Brain microvascular endothelial cell (primary cell): ENCODE data around the gene CEBPZOS.

Experiments used
- DNase-seq: peaks from one replicate; pipeline ENCODE4 v3.0.0-alpha.2; 2020
- H3K27ac ChIP-seq: fragments of 250-450 bp; sonication (Bioruptor Pico); 2 replicates; pipeline ENCODE4 v1.5.1; 2020; ENCODE audit warnings: mild to moderate bottlenecking, moderate library complexity
- H3K27me3 ChIP-seq: fragments of 250-450 bp; sonication (Bioruptor Pico); replicated peaks from 2 replicates; pipeline ENCODE4 v1.5.1; 2020; ENCODE audit warnings: mild to moderate bottlenecking
- H3K36me3 ChIP-seq: fragments of 250-450 bp; sonication (Bioruptor Pico); replicated peaks from 2 replicates; pipeline ENCODE4 v1.5.1; 2020; ENCODE audit warnings: mild to moderate bottlenecking
- H3K4me3 ChIP-seq: 2 replicates; pipeline ENCODE4 v1.5.1; 2011; ENCODE audit warnings: low read depth, mild to moderate bottlenecking, control low read depth, low read length, moderate library complexity
- in situ Hi-C: cut with HindIII; loops from 2 replicates; pipeline ENCODE4 v1.10.0; 2017; ENCODE audit warnings: low sequenced_read_pairs, low pct_ligation_motif_present
- TF ChIP-seq, protein P1 (sequence below): IDR thresholded peaks from 2 replicates; pipeline ENCODE4 v1.5.1; 2011; ENCODE audit warnings: low read depth, mild to moderate bottlenecking, moderate library complexity, low read length, control low read depth, inconsistent platforms; ENCODE audit errors: missing control alignments

The CEBPZOS gene

DNA sequence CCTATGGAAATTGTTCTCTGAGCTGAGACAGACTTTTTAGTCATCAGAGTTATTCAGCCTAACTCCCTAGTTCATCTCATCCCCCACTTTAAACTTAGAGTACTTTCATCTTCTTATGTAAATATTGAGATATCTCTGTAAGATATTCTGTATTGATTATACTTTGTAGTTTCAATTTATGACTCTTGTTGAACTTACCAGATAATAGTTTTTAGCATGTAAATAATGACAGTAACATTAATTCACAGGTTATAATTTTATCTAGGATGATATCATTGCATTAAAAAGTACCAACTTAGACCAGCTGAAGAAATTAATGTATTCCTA, 24.7 kb upstream of the CEBPZOS start:
- DNase-seq: no peak
- in situ Hi-C loops: no loop called here
- H3K27ac ChIP-seq: no peak overlapping the region
- H3K4me3 ChIP-seq: no peak overlapping the region
- H3K36me3 ChIP-seq: no peaks in the 10 kb centered on the region
- TF ChIP-seq, protein P1, sequence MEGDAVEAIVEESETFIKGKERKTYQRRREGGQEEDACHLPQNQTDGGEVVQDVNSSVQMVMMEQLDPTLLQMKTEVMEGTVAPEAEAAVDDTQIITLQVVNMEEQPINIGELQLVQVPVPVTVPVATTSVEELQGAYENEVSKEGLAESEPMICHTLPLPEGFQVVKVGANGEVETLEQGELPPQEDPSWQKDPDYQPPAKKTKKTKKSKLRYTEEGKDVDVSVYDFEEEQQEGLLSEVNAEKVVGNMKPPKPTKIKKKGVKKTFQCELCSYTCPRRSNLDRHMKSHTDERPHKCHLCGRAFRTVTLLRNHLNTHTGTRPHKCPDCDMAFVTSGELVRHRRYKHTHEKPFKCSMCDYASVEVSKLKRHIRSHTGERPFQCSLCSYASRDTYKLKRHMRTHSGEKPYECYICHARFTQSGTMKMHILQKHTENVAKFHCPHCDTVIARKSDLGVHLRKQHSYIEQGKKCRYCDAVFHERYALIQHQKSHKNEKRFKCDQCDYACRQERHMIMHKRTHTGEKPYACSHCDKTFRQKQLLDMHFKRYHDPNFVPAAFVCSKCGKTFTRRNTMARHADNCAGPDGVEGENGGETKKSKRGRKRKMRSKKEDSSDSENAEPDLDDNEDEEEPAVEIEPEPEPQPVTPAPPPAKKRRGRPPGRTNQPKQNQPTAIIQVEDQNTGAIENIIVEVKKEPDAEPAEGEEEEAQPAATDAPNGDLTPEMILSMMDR: no peak
- H3K27me3 ChIP-seq: no peaks in the 10 kb centered on the region

DNA sequence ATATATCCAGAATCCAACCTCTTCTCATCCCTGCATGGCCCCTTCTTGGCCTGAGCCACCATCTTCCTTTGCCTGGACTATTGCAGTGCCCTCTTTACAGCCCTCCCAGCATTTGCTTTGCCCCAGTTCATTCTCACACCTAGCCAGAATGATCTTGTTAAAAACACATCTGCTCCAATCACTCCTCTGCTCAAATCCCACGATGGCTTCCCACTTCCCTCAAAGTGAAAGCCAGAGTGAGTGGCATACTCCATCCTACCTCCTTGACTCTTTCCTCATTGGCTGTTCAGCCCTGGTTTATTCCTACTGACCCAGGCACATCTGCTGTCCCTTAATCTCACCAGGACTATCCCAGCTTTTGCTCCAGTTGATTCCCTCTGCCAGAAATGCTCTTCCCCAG, 22.6 kb upstream of the CEBPZOS start:
- no peaks in the 10 kb centered on the region for H3K36me3 ChIP-seq
- no peak for DNase-seq
- H3K27me3 ChIP-seq: no peaks in the 10 kb centered on the region
- TF ChIP-seq, protein P1: no peak
- no peak overlapping the region for H3K27ac ChIP-seq
- H3K4me3 ChIP-seq: no peak overlapping the region
- in situ Hi-C loops: no loop called here

DNA sequence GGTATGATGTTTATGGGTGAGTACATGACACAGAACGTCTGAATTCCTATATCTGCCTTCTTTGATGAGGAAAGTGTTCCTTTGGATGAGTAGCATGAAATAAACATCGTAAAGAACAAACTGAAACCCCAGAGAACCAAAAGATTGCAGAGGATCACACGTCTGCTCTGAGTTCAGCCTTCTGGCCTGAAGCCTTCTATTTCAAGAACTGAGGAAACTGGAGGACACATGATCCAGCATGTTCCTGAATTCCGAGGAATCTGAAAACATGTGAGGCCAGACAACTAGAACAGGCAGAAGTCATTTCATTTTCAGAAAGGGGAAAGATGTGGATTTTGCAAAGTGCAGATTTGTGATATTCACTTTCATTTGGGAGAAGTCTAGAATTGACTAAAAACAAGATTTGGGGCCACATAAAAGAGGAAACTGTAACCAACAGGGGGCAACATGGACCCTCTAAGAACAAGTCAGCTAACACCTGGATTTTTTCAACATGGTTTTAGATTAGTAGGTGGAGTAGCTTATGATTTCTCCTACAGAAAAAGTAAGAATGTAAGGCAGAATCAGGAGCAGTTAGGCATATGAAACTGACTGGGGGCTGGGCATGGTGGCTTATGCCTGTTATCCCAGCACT, 16.2 kb upstream of the CEBPZOS start:
- TF ChIP-seq, protein P1: no peak
- in situ Hi-C loops: no loop called here
- no peak for DNase-seq
- H3K4me3 ChIP-seq: no peak overlapping the region
- H3K27me3 ChIP-seq: no peaks in the 10 kb centered on the region
- H3K27ac ChIP-seq: no peak overlapping the region
- H3K36me3 ChIP-seq: no peaks in the 10 kb centered on the region

DNA sequence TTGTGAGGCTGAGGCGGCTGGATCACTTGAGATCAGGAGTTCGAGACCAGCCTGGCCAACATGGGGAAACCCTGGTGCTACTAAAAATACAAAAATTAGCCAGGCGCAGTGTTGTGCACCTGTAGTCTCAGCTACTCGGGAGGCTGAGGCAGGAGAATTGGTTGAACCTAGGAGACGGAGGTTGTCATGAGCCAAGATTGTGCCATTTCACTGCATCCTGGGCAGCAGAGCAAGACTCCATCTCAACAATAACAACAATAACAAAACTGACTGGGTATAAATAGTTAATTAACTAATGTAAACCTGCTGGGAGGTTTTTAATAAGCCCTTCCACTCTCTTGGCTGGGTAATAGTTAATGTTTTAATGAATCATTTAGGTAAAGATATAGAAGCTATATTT, 15.7 kb upstream of the CEBPZOS start:
- H3K36me3 ChIP-seq: no peaks in the 10 kb centered on the region
- H3K4me3 ChIP-seq: no peak overlapping the region
- no peak for DNase-seq
- TF ChIP-seq, protein P1: no peak
- H3K27ac ChIP-seq: no peak overlapping the region
- in situ Hi-C loops: no loop called here
- no peaks in the 10 kb centered on the region for H3K27me3 ChIP-seq

DNA sequence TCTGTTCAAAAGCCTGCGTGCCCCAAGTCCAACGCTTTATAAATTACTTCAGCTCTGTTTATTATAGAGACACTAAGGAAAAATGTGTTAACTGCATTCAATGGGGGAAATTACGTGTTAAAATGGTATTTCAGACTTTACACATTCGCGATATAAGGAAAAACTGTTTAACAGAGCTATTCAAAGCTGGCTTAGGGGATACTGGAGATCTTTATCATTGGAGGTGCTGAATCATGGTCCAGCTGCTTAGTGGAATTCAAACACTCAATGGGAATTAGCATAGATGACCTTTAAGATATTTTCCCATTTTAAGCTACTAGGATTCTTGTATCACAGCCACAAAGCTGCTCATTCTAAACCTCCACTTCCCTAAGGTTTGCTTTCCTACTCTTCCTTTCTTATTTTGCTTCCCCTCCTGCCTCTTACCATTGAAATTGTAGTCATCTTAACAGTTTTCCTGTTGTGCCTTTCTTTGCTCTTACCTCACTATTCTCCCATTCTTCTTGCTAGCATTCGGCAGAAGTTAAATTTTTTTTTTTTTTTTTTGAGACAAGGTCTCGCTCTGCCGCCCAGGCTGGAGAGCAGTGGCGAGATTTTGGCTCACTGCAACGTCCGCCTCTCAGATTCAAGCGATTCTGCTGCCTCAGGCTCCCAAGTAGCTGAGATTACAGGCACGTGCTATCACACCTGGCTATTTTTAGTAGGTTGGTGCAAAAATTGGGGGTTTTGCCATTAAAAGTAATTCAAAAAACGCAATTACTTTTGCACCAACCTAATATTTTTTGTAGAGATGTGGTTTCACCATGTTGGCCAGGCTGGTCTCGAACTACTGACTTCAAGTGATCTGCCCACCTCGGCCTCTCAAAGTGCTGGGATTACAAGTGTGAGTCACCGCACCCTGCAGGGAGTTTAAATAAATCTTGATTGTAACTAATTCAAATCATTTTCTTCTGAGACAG, 14.3 kb upstream of the CEBPZOS start:
- no peak for DNase-seq
- TF ChIP-seq, protein P1: no peak
- H3K27ac ChIP-seq: no peak overlapping the region
- in situ Hi-C loops: no loop called here
- no peak overlapping the region for H3K4me3 ChIP-seq
- no peaks in the 10 kb centered on the region for H3K27me3 ChIP-seq
- H3K36me3 ChIP-seq: no peaks in the 10 kb centered on the region
